Endothelial cell of umbilical vein (primary cell): Measurements from ENCODE around the gene ZRANB1. TPM values are rescaled to one million over a fixed set of nuclear protein-coding genes. Genes with fewer than 3 reads are reported as not detected.

Experiments used
- BruUV-seq: library from RNA; stranded (reverse); fragments of 400-500 nt; replicated peaks from 2 replicates; lab custom pipeline; 2021; lab: Mats Ljungman, UMichigan
- CTCF ChIA-PET: fragments of 300-600, 350-600 bp; sonication (Branson Sonifier 250); formaldehyde crosslinking; loops from one replicate; lab custom pipeline; 2021; ENCODE audit warnings: antibody characterized with exemption, inconsistent platforms; lab: Charles Lee
- POLR2A ChIA-PET: fragments of 300-600, 350-600 bp; sonication (Branson Sonifier 250); formaldehyde crosslinking; loops from one replicate; lab custom pipeline; 2021; ENCODE audit warnings: antibody characterized with exemption, inconsistent platforms; lab: Charles Lee
- DNase-seq: peaks from one replicate; pipeline ENCODE4 v3.0.0-alpha.2; 2011; ENCODE audit warnings: low read depth, low spot score
- FAIRE-seq: peaks from 2 replicates; lab custom pipeline; 2011; peaks lifted over from hg19 to GRCh38; lab: Jason Lieb, UNC
- H2AFZ ChIP-seq: 2 replicates; pipeline ENCODE4 v1.6.0; 2012; ENCODE audit warnings: low read depth, low read length, control low read depth, inconsistent platforms
- H3K27ac ChIP-seq: 2 replicates; pipeline ENCODE4 v1.5.1; 2011; ENCODE audit warnings: low read depth, mild to moderate bottlenecking, control low read depth, low read length, moderate library complexity; ENCODE audit not compliant: insufficient read depth
- H3K27me3 ChIP-seq, 2 experiments: 2 replicates each; pipeline versions ENCODE4 v1.6.0 to v1.6.1; 2011; ENCODE audit warnings: low read length in 2 of 2, mixed read lengths in 1 of 2; ENCODE audit not compliant: control insufficient read depth in 2 of 2, insufficient read depth in 2 of 2
- H3K36me3 ChIP-seq, 2 experiments: 2 replicates in 1 of 2; 3 replicates in 1 of 2; pipeline ENCODE4 v1.5.1; 2011; ENCODE audit warnings: low read length in 2 of 2, mild to moderate bottlenecking in 1 of 2, moderate library complexity in 1 of 2; ENCODE audit not compliant: control insufficient read depth in 2 of 2, insufficient read depth in 2 of 2; ENCODE audit errors: extremely low read depth in 1 of 2
- H3K4me1 ChIP-seq: 3 replicates; pipeline ENCODE4 v1.5.1; 2011; ENCODE audit warnings: mild to moderate bottlenecking, low read length; ENCODE audit not compliant: control insufficient read depth, insufficient read depth; ENCODE audit errors: extremely low read depth
- H3K4me2 ChIP-seq: 2 replicates; pipeline ENCODE4 v1.6.1; 2011; ENCODE audit warnings: low read length, control low read depth, mixed read lengths; ENCODE audit not compliant: insufficient read depth
- H3K4me3 ChIP-seq, 3 experiments: fragments of 200-600 bp in 1 of 3; sonication (generic), shearing (Covaris generic) in 1 of 3; replicated peaks in 1 of 3; 2 replicates each; pipeline ENCODE4 v1.5.1; 2011 to 2016; ENCODE audit warnings: control low read depth in 3 of 3, low read length in 3 of 3, mild to moderate bottlenecking in 2 of 3, inconsistent platforms in 1 of 3, low read depth in 1 of 3, moderate library complexity in 1 of 3; ENCODE audit not compliant: insufficient read depth in 1 of 3
- H3K79me2 ChIP-seq: 2 replicates; pipeline ENCODE4 v1.6.0; 2012; ENCODE audit warnings: low read length, inconsistent platforms; ENCODE audit not compliant: control insufficient read depth, insufficient read depth
- H3K9ac ChIP-seq: replicated peaks from 2 replicates; pipeline ENCODE3; 2011; ENCODE audit warnings: low read length, control low read depth; ENCODE audit not compliant: insufficient read depth; ENCODE audit errors: extremely low read depth
- H3K9me1 ChIP-seq: replicated peaks from 3 replicates; pipeline ENCODE4 v1.6.0; 2011; ENCODE audit warnings: mild to moderate bottlenecking, low read length; ENCODE audit not compliant: control insufficient read depth, insufficient read depth; ENCODE audit errors: extremely low read depth
- H3K9me3 ChIP-seq: replicated peaks from 2 replicates; pipeline ENCODE4 v1.5.1; 2012; ENCODE audit warnings: low read length, inconsistent platforms; ENCODE audit not compliant: control insufficient read depth, insufficient read depth
- H4K20me1 ChIP-seq: replicated peaks from 2 replicates; pipeline ENCODE3; 2011; ENCODE audit warnings: mild to moderate bottlenecking, low read length; ENCODE audit not compliant: control insufficient read depth, insufficient read depth; ENCODE audit errors: extremely low read depth
- EZH2 ChIP-seq: IDR thresholded peaks from 2 replicates; pipeline ENCODE4 v1.6.1; 2012; ENCODE audit warnings: borderline replicate concordance, low read depth, mild to moderate bottlenecking, moderate library complexity, low read length, inconsistent platforms; ENCODE audit not compliant: severe bottlenecking
- FOS ChIP-seq: IDR thresholded peaks from 2 replicates; pipeline ENCODE4 v1.6.1; 2011; ENCODE audit warnings: mild to moderate bottlenecking, low read length, moderate library complexity, borderline replicate concordance; ENCODE audit not compliant: insufficient read depth
- GATA2 ChIP-seq: IDR thresholded peaks from 2 replicates; pipeline ENCODE4 v1.7.0; 2011; ENCODE audit warnings: low read depth, mild to moderate bottlenecking, moderate library complexity, mixed read lengths, low read length; ENCODE audit not compliant: insufficient read length, insufficient read depth
- JUN ChIP-seq: IDR thresholded peaks from 2 replicates; pipeline ENCODE4 v1.6.1; 2011; ENCODE audit warnings: borderline replicate concordance, low read depth; ENCODE audit not compliant: insufficient read length, insufficient read depth
- MYC ChIP-seq: IDR thresholded peaks from one replicate; pipeline ENCODE4 v1.6.1; 2011; ENCODE audit warnings: mild to moderate bottlenecking, low read depth, low read length
- POLR2A ChIP-seq: IDR thresholded peaks from 2 replicates; pipeline ENCODE4 v1.6.1; 2012; ENCODE audit warnings: low read depth, mild to moderate bottlenecking, control low read depth, low read length
- POLR2AphosphoS5 ChIP-seq: IDR thresholded peaks from 2 replicates; pipeline ENCODE4 v1.6.1; 2012; ENCODE audit warnings: low read depth, mild to moderate bottlenecking, control low read depth, low read length, moderate library complexity; ENCODE audit not compliant: insufficient read depth
- dilution Hi-C: fragments of 300-500 bp; cut with MboI; formaldehyde crosslinking; loops from one replicate; pipeline ENCODE4 v1.15.0; 2019; ENCODE audit warnings: low sequenced_read_pairs; ENCODE audit not compliant: extremely low pct_ligation_motif_present
- intact Hi-C: fragments of 100-400 bp; cut with micrococcal nuclease; formaldehyde crosslinking; loops from one replicate; pipeline ENCODE4 v1.10.0; 2022
- polyA plus RNA-seq, 4 experiments: library from polyadenylated mRNA; depleted of rRNA in 3 of 4; stranded (reverse) in 3 of 4; unstranded in 1 of 4; fragments of >200 nt; gene quantifications; 2 replicates each; pipeline versions ENCODE4 v1.2.1 to v1.2.3, GENCODE V29; 2011 to 2012; ENCODE audit warnings: missing spikeins in 1 of 4
- total RNA-seq: library from RNA; stranded (reverse); gene quantifications from 2 replicates; pipeline ENCODE4 v1.2.3, GENCODE V29; 2021
- TF ChIP-seq, protein P1 (sequence below), 2 donors: IDR thresholded peaks; 1 replicate in 1 of 2; 2 replicates in 1 of 2; pipeline ENCODE4 v1.5.1; 2011; ENCODE audit warnings: low read length in 2 of 2, mild to moderate bottlenecking in 2 of 2, moderate library complexity in 2 of 2, control low read depth in 1 of 2, inconsistent platforms in 1 of 2, low read depth in 1 of 2; ENCODE audit not compliant: insufficient read depth in 1 of 2; ENCODE audit errors: extremely low read depth in 1 of 2
- TF ChIP-seq, protein P2 (sequence below): IDR thresholded peaks from 2 replicates; pipeline ENCODE4 v1.6.1; 2011; ENCODE audit not compliant: insufficient read depth, insufficient read length

Gene ZRANB1
- total and polyA plus RNA-seq, 2 donors (not counting 3 experiments of a cell fraction or from before 2014, with no cell fraction given), result 6.2 to 17.7 TPM

DNA sequence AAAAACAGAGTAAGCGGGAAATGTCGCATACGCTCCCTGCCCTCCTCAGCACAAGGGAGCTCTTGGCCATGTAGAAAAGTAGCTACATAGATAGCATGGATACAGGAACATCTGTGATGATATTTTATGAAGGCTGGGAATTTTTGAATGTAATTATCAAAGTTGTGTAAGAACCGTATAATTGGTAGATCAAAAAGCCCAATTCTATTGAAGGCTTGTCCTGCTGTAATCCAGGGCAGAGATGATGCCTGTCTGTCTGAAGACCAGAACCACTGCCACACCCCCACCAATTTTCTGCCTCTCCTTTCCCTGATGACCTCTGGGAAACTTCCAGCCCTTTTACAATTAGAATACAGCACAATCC lies 51.4 kb downstream of the ZRANB1 start:
- DNase-seq, result no peak
- no peak for FAIRE-seq
- CTCF ChIA-PET, result interaction anchor here (0.8 to 3.1 kb wide), 19 partner anchors 9 to 726 kb away, joined by 3 to 18 read pairs (median 6); partner anchors contain the start of gene EDRF1
- no peak overlapping the region for H3K9ac ChIP-seq
- POLR2A ChIA-PET, result no interaction called here
- H3K27ac ChIP-seq, result no peak overlapping the region
- H3K79me2 ChIP-seq, result no peaks in the 10 kb centered on the region
- H3K4me3 ChIP-seq, result no peak overlapping the region
- H2AFZ ChIP-seq, result no peak overlapping the region
- intact Hi-C loops (loop anchor here (2.0 to 5.0 kb wide), 3 partner anchors 349 to 724 kb away; partner anchors contain the start of gene EDRF1), dilution Hi-C loops (no loop called here)
- peaks cover 34 to 59% of the 10 kb centered on the region in 2 experiments for H3K36me3 ChIP-seq
- H3K4me2 ChIP-seq, result no peak overlapping the region
- no peaks in the 10 kb centered on the region for H3K9me3 ChIP-seq
- BruUV-seq, result no TSS peak
- no peaks in the 10 kb centered on the region for H4K20me1 ChIP-seq
- no peaks in the 10 kb centered on the region for H3K4me1 ChIP-seq
- no peak for TF ChIP-seq FOS
- TF ChIP-seq, protein P1, sequence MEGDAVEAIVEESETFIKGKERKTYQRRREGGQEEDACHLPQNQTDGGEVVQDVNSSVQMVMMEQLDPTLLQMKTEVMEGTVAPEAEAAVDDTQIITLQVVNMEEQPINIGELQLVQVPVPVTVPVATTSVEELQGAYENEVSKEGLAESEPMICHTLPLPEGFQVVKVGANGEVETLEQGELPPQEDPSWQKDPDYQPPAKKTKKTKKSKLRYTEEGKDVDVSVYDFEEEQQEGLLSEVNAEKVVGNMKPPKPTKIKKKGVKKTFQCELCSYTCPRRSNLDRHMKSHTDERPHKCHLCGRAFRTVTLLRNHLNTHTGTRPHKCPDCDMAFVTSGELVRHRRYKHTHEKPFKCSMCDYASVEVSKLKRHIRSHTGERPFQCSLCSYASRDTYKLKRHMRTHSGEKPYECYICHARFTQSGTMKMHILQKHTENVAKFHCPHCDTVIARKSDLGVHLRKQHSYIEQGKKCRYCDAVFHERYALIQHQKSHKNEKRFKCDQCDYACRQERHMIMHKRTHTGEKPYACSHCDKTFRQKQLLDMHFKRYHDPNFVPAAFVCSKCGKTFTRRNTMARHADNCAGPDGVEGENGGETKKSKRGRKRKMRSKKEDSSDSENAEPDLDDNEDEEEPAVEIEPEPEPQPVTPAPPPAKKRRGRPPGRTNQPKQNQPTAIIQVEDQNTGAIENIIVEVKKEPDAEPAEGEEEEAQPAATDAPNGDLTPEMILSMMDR (IDR thresholded peaks at IDR 0.05; ENCODE audit: extremely low read depth in 1 of 2, insufficient read depth in 1 of 2, low read depth in 1 of 2, low read length in 2 of 2), result no peak
- no peak for TF ChIP-seq POLR2AphosphoS5
- TF ChIP-seq, protein P2, sequence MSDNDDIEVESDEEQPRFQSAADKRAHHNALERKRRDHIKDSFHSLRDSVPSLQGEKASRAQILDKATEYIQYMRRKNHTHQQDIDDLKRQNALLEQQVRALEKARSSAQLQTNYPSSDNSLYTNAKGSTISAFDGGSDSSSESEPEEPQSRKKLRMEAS, result no peak
- no peak for TF ChIP-seq MYC
- no peak for TF ChIP-seq EZH2
- TF ChIP-seq POLR2A, result no peak
- no peak for TF ChIP-seq JUN
- TF ChIP-seq GATA2, result no peak
- no peaks in the 10 kb centered on the region for H3K9me1 ChIP-seq
- H3K27me3 ChIP-seq, result no peaks in the 10 kb centered on the region
